ENCODE data around the gene GNAT1. TPM values are rescaled to one million over a fixed set of nuclear protein-coding genes. Genes with fewer than 3 reads are reported as not detected.

The GNAT1 gene
- total RNA-seq, 1 experiment from 2014 or later, result 0.50 TPM

DNA sequence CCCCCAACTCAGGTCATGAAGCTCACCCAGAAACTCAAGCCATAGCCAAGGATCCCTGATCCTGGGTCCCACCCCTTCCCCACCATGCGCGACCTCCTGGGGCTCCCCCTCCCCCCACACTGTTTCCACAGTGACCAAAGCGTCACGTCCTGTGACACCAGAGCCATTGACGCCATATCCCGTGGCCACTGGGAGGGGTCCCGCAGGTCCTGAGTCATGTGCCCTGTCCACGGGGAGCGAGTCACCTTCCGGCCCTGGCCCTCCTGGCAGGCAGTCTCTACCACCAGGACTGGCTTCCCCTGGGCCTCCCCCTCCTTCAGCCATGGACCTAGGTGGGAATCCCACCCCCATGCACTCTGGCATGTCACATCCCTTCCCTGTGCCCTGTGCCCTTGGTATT, 20.7 kb upstream of the GNAT1 start:
- TF ChIP-seq CTCF (IDR thresholded peaks at IDR 0.05; ENCODE audit: insufficient read depth in 1 of 2, low read depth in 1 of 2, low read length in 1 of 2, severe bottlenecking in 1 of 2, unreplicated experiment in 1 of 2), result no peak
- Histone ChIP-seq H3K27me3 (replicated peaks; ENCODE audit: control insufficient read depth, insufficient read depth, low read length) (no peaks in the 10 kb centered on the region), H3K9me3 (no peaks in the 10 kb centered on the region), H3K4me1 (peaks cover 15% of the 10 kb centered on the region), H3K36me3 (ENCODE audit: control insufficient read depth, insufficient read depth, low read length) (no peaks in the 10 kb centered on the region; the same call in 1 of the 2 replicates), H3K4me3 (ENCODE audit: low read depth, low read length) (no peak overlapping the region)
- POLR2A ChIA-PET, result no interaction called here
- Mint-ChIP-seq H3K27ac (ENCODE audit: unreplicated experiment) (no peak overlapping the region), H3K4me3 (ENCODE audit: unreplicated experiment) (no peak overlapping the region), H3K36me3 (ENCODE audit: insufficient read depth, unreplicated experiment) (no peaks in the 10 kb centered on the region), H3K4me1 (ENCODE audit: low read depth, unreplicated experiment) (peaks cover 16% of the 10 kb centered on the region), H3K27me3 (ENCODE audit: insufficient read depth, unreplicated experiment) (no peaks in the 10 kb centered on the region), H3K9me3 (ENCODE audit: unreplicated experiment) (no peaks in the 10 kb centered on the region)
- CTCF ChIA-PET, result no interaction called here
- no TSS peak for BruUV-seq (replicated peaks)
- intact Hi-C loops (cut with micrococcal nuclease; ENCODE audit: unreplicated experiment), result no loop called here
- no peak for DNase-seq

- ChIA-PET CTCF (no interaction called here), POLR2A (no interaction called here)
- no peaks in the 10 kb centered on the region; the same call in 1 of the 2 replicates for H3K36me3 ChIP-seq (ENCODE audit: control insufficient read depth, insufficient read depth, low read length)
- no peak for TF ChIP-seq CTCF (IDR thresholded peaks at IDR 0.05; ENCODE audit: insufficient read depth in 1 of 2, low read depth in 1 of 2, low read length in 1 of 2, severe bottlenecking in 1 of 2, unreplicated experiment in 1 of 2)
- intact Hi-C loops (cut with micrococcal nuclease; ENCODE audit: unreplicated experiment), result no loop called here
- H3K4me1 ChIP-seq, result peaks cover 5% of the 10 kb centered on the region
- BruUV-seq (replicated peaks), result no TSS peak
- no peaks in the 10 kb centered on the region for H3K27me3 ChIP-seq (replicated peaks; ENCODE audit: control insufficient read depth, insufficient read depth, low read length)
- Mint-ChIP-seq H3K27ac (ENCODE audit: unreplicated experiment) (no peak overlapping the region), H3K4me3 (ENCODE audit: unreplicated experiment) (no peak overlapping the region), H3K27me3 (ENCODE audit: insufficient read depth, unreplicated experiment) (no peaks in the 10 kb centered on the region), H3K36me3 (ENCODE audit: insufficient read depth, unreplicated experiment) (no peaks in the 10 kb centered on the region), H3K9me3 (ENCODE audit: unreplicated experiment) (no peaks in the 10 kb centered on the region), H3K4me1 (ENCODE audit: low read depth, unreplicated experiment) (peaks cover 14% of the 10 kb centered on the region)
- no peak overlapping the region for H3K4me3 ChIP-seq (ENCODE audit: low read depth, low read length)
- DNase-seq, result no peak
- H3K9me3 ChIP-seq, result no peaks in the 10 kb centered on the region
These were observed 19.7 kb upstream of the GNAT1 start for GRCh38 chr3:50171540-50172301.

DNA sequence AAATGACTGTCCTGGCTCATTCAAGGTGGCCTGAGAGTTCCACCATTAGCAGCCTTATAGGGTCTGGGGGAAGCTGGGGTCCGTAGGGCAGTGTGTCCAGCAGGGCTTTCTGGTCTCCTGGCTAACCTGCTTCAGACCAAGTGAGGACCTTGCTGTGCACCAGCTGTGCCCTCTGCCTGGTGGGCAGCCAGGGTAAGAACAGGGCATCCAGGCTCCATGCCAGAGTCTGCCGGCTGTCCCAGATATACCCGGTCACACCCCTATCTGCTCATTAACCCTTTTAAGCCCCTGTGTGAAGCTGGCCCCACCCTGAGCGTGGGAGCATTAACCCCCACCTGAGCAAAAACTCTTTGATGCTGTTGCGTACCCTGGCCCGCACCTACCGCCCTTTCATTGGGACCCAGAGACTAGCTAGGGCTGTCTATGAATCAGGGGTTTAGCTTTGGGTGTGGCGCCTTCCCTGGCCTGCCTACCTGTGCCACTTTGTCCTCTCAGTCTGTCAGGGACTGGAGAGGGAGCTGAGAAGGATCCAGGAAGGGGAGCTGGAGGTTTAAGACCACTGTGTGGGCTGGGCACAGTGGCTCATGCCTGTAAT, 18.7 kb upstream of the GNAT1 start:
- Histone ChIP-seq H3K36me3 (ENCODE audit: control insufficient read depth, insufficient read depth, low read length) (no peaks in the 10 kb centered on the region; the same call in 1 of the 2 replicates), H3K9me3 (no peaks in the 10 kb centered on the region), H3K4me1 (no peaks in the 10 kb centered on the region), H3K27me3 (replicated peaks; ENCODE audit: control insufficient read depth, insufficient read depth, low read length) (no peaks in the 10 kb centered on the region), H3K4me3 (ENCODE audit: low read depth, low read length) (no peak overlapping the region)
- Mint-ChIP-seq H3K27me3 (ENCODE audit: insufficient read depth, unreplicated experiment) (no peaks in the 10 kb centered on the region), H3K4me3 (ENCODE audit: unreplicated experiment) (no peak overlapping the region), H3K4me1 (ENCODE audit: low read depth, unreplicated experiment) (peaks cover 4% of the 10 kb centered on the region), H3K27ac (ENCODE audit: unreplicated experiment) (no peak overlapping the region), H3K36me3 (ENCODE audit: insufficient read depth, unreplicated experiment) (no peaks in the 10 kb centered on the region), H3K9me3 (ENCODE audit: unreplicated experiment) (no peaks in the 10 kb centered on the region)
- TF ChIP-seq CTCF (IDR thresholded peaks at IDR 0.05; ENCODE audit: insufficient read depth in 1 of 2, low read depth in 1 of 2, low read length in 1 of 2, severe bottlenecking in 1 of 2, unreplicated experiment in 1 of 2), result no peak
- CTCF ChIA-PET, result no interaction called here
- intact Hi-C loops (cut with micrococcal nuclease; ENCODE audit: unreplicated experiment), result no loop called here
- DNase-seq, result no peak
- POLR2A ChIA-PET, result no interaction called here
- no TSS peak for BruUV-seq (replicated peaks)
